Brain pericyte (primary cell): ENCODE measurements around the gene GLCCI1.

Source experiments
- DNase-seq: peaks from one replicate; pipeline ENCODE4 v3.0.0-alpha.2; 2012; ENCODE audit warnings: low read depth, low spot score

The GLCCI1 gene

DNA sequence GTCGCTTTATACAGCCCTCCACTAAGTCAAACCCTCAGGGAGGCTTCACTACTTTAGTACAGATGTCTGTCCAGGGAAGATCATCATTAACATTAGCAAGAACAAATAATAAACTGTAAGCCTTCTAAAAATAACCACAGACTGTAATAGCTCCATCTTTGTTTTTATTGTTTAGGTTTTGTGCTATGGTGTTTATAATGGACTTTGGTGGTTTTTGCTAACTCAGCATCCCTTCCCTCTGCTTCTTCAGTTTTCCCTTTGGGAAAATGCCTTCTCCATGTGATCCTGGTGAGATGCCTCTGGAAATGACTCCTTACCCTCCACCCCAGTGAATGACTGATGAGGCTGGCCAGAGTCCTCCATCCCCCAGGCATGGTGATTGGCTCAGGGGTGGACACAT lies 162.1 kb downstream of the GLCCI1 start:
- DNase-seq = no peak

DNA sequence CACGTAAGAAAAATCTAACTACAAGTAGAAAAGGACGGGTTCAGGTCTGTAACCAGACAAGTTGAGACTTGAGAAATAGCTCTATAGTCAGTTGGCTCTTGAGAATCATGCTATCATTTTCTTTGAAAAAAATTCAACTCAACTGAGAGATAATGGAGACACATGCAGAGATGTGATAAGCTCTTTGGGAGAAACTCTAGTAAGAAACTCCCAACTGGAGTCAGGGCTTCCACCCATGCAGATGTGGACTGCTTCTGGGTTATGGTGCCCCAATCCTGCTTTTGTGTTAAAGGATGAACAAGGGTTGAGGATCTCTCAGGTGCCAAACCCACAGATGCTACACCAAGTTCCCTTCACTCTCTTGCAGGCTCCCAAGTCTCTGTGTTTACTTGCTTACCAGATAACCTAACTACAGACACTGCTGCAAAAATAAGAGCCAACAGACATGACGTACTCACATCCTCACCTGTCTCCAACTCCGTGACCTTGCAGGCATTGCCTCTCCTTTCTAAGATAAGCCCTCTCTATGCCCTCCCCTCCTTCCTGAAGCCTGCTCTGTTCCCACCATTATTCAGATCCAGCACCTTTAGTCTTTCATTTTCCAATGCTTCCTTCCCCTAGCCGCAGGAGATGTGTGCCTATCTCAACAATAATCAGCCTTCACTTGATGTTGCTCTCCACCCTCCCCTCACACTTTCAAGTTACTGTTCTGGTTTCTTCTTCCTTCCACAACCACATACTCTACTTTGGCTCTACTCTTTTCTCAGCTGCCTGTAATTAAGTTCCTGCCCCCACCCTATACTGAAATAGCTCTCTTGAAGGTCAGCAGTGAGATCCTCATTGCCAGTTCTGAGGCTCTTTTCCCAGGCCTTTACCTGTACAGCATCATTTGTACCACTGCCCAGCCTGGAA lies 163.4 kb downstream of the GLCCI1 start:
- DNase-seq = no peak

DNA sequence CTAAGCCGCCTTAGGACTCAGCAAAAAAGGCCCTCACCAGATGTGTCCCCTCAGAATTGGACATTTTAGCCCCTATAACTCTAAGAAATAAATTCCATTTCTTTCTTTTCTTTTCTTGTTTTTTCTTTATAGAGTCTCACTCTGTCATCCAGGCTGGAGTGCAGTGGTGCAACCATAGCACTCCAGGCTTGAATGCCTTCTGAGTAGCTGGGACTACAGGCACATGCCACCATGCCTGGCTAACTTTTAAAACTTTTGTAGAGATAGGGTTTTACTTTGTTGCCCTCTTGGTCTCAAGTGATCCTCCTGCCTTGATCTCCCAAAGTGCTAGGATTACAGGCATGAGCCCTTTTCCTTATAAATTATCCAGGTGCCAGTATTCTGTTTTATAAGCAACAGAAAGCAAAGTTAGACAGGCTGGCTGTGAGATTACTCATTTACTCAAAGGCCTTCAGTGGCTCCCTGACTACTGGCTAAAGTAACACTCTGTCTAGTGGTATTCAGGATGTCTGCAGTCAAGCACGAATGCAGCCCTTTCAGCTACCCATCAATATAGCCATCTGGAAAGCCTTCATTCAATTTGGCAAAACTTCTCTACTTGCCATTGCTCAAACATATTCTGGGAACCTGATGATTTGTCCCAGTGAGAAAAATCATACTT lies 164.7 kb downstream of the GLCCI1 start:
- no peak for DNase-seq

DNA sequence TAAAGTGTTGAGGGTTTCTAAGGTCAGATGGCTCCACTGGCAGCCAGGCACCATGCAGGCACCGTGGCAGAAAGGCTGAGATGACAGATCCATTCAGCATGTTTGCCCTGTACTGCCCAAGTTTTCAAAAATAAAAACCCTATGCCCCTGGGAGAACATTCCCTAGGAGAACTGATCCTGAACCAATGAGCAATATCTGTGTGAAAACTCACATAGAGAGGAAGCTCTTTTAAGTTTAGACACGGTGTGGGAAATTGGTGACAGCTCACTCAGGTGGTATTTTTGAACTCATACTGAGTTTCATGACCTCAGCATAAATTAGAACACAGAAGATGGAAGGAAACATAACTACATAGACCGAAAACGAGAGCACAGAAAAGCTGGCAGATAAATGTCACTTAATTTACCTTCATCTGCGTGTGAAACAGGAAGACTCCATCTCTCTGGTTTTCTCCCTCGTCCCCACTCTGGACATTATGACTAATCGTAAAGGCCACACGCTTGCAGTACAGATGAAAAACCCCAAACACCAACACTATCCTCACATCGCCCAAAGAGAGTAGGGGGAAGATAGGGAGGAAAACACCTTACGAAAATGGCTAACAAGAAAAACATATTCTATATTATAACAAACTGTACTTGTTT lies 165.6 kb downstream of the GLCCI1 start:
- DNase-seq = no peak

DNA sequence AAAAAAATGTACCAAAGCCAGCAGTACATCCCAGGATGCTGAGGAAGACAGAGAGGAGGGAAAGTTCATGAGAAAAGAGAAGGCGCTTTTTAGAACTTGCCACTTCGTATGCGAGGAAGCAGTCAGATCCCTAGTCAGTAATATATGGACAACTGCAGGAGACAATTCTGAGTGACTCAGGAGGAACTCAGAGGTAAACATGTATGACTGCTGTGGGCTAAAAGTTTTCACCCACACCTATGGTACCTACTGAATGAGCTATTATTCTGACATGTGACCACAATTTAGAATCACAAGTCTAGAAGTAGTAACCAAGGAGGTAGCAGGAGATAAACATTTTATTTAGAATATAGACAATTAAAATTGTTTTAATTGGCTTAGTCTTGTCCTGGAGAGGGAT lies 166.8 kb downstream of the GLCCI1 start:
- DNase-seq = no peak

DNA sequence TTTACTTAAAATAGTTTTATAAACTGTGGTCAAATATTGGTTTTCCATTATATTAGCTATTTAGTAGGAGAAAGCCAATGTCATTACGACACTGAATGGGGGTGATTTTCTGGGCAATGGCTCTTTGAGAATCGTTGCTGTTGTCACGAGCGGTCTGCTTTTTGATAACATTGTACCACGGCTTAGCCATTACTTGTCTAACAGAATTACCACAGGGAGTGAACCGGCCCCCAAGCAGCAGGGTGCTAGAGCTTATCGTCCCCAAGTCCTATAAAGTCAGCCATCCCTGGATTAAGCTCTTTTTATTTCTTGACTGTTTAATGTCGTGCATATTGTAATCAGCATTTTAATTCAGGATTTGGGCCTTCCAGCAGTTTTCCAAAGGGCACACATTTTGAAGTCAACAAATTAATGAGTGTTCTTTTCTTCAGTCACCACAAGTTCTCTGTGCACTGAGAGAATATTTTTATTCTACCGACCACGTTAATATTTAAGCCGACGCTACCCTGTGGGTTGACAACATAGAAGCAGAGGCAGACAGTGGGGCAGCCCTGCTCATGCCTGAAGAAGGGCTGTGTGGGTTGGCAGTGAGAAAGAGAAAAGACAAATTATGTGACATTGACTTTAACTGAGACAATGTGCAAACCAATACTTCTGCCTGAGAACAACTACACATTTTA lies 167.6 kb downstream of the GLCCI1 start:
- DNase-seq = no peak
